ENCODE measurements around the gene OPCML. TPM values are rescaled to one million over a fixed set of nuclear protein-coding genes. Genes with fewer than 3 reads are reported as not detected.

Gene OPCML
- total RNA-seq, 1 experiment from 2014 or later, result not detected

- H3K4me3 ChIP-seq, result no peak overlapping the region
- no peak overlapping the region for H3K27ac ChIP-seq
- CTCF ChIA-PET, result no interaction called here
- H3K36me3 ChIP-seq (ENCODE audit: low read depth), result no peaks in the 10 kb centered on the region
- no peak for DNase-seq
- H4K20me1 ChIP-seq (ENCODE audit: insufficient read depth), result no peaks in the 10 kb centered on the region
- BruUV-seq (replicated peaks), result no TSS peak
- no peak overlapping the region for H2AFZ ChIP-seq
- H3K27me3 ChIP-seq (ENCODE audit: insufficient read depth, low read depth), result peaks cover 56% of the 10 kb centered on the region
- no peaks in the 10 kb centered on the region for H3F3A ChIP-seq (ENCODE audit: insufficient read depth, low read depth)
- intact Hi-C loops (cut with micrococcal nuclease; ENCODE audit: unreplicated experiment), result no loop called here
- H3K9me2 ChIP-seq (ENCODE audit: insufficient read depth), result no peaks in the 10 kb centered on the region
- H3K4me2 ChIP-seq, result no peak overlapping the region
- no peak for TF ChIP-seq EZH2 (IDR thresholded peaks at IDR 0.05; ENCODE audit: low read depth)
- TF ChIP-seq, protein P1, sequence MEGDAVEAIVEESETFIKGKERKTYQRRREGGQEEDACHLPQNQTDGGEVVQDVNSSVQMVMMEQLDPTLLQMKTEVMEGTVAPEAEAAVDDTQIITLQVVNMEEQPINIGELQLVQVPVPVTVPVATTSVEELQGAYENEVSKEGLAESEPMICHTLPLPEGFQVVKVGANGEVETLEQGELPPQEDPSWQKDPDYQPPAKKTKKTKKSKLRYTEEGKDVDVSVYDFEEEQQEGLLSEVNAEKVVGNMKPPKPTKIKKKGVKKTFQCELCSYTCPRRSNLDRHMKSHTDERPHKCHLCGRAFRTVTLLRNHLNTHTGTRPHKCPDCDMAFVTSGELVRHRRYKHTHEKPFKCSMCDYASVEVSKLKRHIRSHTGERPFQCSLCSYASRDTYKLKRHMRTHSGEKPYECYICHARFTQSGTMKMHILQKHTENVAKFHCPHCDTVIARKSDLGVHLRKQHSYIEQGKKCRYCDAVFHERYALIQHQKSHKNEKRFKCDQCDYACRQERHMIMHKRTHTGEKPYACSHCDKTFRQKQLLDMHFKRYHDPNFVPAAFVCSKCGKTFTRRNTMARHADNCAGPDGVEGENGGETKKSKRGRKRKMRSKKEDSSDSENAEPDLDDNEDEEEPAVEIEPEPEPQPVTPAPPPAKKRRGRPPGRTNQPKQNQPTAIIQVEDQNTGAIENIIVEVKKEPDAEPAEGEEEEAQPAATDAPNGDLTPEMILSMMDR (conservative IDR thresholded peaks at IDR 0.05), result no peak
- no peaks in the 10 kb centered on the region for H3K4me1 ChIP-seq (replicated peaks; ENCODE audit: insufficient read depth)
- no peaks in the 10 kb centered on the region for H3K9me3 ChIP-seq (ENCODE audit: insufficient read depth, low read depth)
- POLR2A ChIA-PET (ENCODE audit: unreplicated experiment), result interaction anchor here (0.6 kb wide), 1 partner anchor 999 kb away, joined by 5 read pairs; no protein-coding TSS in a partner anchor
- H3K79me2 ChIP-seq (ENCODE audit: low read depth), result no peaks in the 10 kb centered on the region
Measured at GRCh38 chr11:133047771-133048115, 484.6 kb downstream of the OPCML start.

DNA sequence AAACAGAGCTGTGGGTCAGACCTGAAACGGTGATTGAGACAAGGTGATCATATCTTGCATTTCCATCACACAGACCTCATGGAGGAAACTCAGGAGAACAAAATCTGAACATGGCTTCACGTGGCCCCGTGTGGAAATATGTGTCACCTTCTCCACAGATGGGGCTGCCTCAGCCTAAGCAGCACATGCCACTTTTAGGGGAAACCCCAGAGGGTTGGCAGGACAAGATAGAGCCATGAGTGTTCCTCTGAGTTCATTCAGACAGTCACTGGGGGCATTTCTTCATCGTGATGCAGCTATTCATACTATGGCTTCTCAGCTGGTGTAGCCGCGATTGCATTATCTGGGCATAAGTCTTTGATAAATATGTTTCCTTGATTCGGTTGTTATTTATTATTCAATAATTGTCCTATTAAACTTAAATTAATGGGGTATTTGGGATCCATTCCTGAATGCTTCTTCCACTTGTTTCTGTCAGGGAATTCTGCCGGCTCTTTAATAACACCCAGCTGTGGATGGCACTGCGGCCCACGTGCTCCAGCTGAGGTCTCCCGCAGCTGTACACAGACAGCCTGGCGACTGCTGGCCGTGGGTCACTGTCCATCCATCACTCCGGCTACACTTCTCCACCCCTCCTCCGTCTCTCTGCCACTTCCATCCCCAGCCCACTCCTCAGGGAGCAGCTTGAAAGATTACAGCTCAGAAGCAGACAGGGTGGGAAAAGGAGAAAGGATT lies 485.1 kb downstream of the OPCML start:
- TF ChIP-seq EZH2 (IDR thresholded peaks at IDR 0.05; ENCODE audit: low read depth), result no peak
- TF ChIP-seq, protein P1 (conservative IDR thresholded peaks at IDR 0.05), result no peak
- Histone ChIP-seq H3K4me1 (replicated peaks; ENCODE audit: insufficient read depth) (no peaks in the 10 kb centered on the region), H3K4me2 (no peak overlapping the region), H3K9me2 (ENCODE audit: insufficient read depth) (no peaks in the 10 kb centered on the region), H3K27ac (no peak overlapping the region), H3K79me2 (ENCODE audit: low read depth) (no peaks in the 10 kb centered on the region), H4K20me1 (ENCODE audit: insufficient read depth) (no peaks in the 10 kb centered on the region), H2AFZ (no peak overlapping the region), H3K4me3 (no peak overlapping the region), H3K27me3 (ENCODE audit: insufficient read depth, low read depth) (peaks cover 62% of the 10 kb centered on the region), H3K36me3 (ENCODE audit: low read depth) (no peaks in the 10 kb centered on the region), H3F3A (ENCODE audit: insufficient read depth, low read depth) (no peaks in the 10 kb centered on the region), H3K9me3 (ENCODE audit: insufficient read depth, low read depth) (no peaks in the 10 kb centered on the region)
- POLR2A ChIA-PET (ENCODE audit: unreplicated experiment), result interaction anchor here (0.6 kb wide), 1 partner anchor 999 kb away, joined by 5 read pairs; no protein-coding TSS in a partner anchor
- no TSS peak for BruUV-seq (replicated peaks)
- intact Hi-C loops (cut with micrococcal nuclease; ENCODE audit: unreplicated experiment), result no loop called here
- DNase-seq, result no peak
- CTCF ChIA-PET, result no interaction called here

- Histone ChIP-seq H3K9me2 (ENCODE audit: insufficient read depth) (no peaks in the 10 kb centered on the region), H3K27me3 (ENCODE audit: insufficient read depth, low read depth) (peaks cover 65% of the 10 kb centered on the region), H3K4me1 (replicated peaks; ENCODE audit: insufficient read depth) (no peaks in the 10 kb centered on the region), H3K9me3 (ENCODE audit: insufficient read depth, low read depth) (no peaks in the 10 kb centered on the region), H3F3A (ENCODE audit: insufficient read depth, low read depth) (no peaks in the 10 kb centered on the region), H3K79me2 (ENCODE audit: low read depth) (no peaks in the 10 kb centered on the region), H3K4me2 (no peak overlapping the region), H3K36me3 (ENCODE audit: low read depth) (no peaks in the 10 kb centered on the region), H3K27ac (no peak overlapping the region), H4K20me1 (ENCODE audit: insufficient read depth) (no peaks in the 10 kb centered on the region), H3K4me3 (no peak overlapping the region), H2AFZ (no peak overlapping the region)
- TF ChIP-seq EZH2 (IDR thresholded peaks at IDR 0.05; ENCODE audit: low read depth), result no peak
- TF ChIP-seq, protein P1 (conservative IDR thresholded peaks at IDR 0.05), result no peak
- intact Hi-C loops (cut with micrococcal nuclease; ENCODE audit: unreplicated experiment), result no loop called here
- no peak for DNase-seq
- ChIA-PET CTCF (no interaction called here), POLR2A (ENCODE audit: unreplicated experiment) (no interaction called here)
- no TSS peak for BruUV-seq (replicated peaks)
Measured at GRCh38 chr11:133046252-133046651, 486.0 kb downstream of the OPCML start.

Measured in PC-9 (cell line).